ENCODE results near the gene POU6F2.

- TF ChIP-seq CTCF (IDR thresholded peaks at IDR 0.05) (no peak), POLR2A (IDR thresholded peaks at IDR 0.05) (no peak)
These were observed 175.0 kb downstream of the POU6F2 start for GRCh38 chr7:39152701-39153100.

Data from body of pancreas (tissue), 4 donors.